Stimulated activated CD8-positive, alpha-beta memory T cell treated with anti-CD3 and anti-CD28 coated beads, Interleukin-2, amount 100 ng/mL, for 48 hours (primary cell): ENCODE measurements around the gene BORCS8.
"Not testable (repeated sequence)": the region's sequence is repeated elsewhere in the genome, so short reads cannot be mapped to it uniquely, and the experiment has no call there.

Experiments used
- DNase-seq, 2 donors: peaks; one replicate each; pipeline ENCODE4 v3.0.0-alpha.2; 2020; ENCODE audit warnings: low read depth in 2 of 2

BORCS8 gene

DNA sequence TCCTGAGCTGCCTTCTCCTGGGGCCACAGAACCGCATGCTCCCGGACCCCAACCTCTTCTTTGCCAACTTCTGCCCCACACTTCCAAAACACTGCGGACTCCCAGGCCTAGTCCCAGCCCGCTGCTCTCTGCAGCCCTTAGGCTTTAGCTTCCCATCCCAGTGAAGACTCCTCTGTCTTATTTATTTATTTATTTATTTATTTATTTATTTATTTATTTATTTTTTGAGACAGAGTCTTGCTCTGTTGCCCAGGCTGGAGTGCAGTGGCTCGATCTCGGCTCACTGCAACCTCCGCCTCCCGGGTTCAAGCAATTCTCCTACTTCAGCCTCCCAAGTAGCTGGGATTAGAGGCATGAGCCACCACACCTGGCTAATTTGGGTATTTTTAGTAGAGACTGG, 43.4 kb downstream of the BORCS8 start:
- DNase-seq = not testable (repeated sequence)

DNA sequence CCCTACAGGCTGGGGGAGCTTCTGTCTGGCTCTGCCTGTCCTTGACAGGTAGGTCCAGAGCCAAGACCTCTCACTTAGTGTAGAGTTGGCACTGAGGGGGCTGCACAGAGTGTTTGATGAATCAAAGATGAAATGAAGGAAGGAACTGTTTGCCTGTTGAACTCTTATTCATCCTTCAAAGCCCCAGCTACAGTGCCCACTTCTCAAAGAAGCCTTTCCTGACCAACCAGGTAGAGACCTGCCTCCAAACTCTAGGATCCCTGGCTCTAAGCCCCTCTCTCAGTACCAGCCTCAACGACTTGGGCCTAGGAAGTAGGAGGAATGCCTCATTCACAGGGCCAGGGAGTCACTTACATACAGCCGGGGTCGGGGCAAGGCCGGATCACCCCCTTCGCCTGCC, 44.6 kb downstream of the BORCS8 start:
- no peak for DNase-seq

DNA sequence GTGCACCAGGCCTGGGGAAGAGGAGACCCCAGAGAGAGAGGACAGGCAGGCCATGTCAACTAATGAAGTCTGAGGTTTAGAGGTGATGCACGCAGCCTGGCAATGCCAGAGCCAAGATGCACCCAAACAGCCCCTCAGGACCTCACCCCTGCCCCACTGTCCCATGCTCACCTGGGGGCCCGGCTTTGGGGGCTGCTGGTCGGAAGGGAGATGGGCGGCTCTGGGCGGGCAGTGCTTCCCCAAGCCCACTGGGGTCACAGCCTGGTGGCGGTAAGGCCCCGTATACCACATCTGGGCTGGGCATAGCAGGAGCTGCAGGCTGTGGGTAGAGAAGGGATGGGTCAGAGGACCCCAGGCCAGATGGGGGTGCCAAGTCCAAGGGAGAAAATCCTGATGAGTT, 45.1 kb downstream of the BORCS8 start:
- no peak for DNase-seq

DNA sequence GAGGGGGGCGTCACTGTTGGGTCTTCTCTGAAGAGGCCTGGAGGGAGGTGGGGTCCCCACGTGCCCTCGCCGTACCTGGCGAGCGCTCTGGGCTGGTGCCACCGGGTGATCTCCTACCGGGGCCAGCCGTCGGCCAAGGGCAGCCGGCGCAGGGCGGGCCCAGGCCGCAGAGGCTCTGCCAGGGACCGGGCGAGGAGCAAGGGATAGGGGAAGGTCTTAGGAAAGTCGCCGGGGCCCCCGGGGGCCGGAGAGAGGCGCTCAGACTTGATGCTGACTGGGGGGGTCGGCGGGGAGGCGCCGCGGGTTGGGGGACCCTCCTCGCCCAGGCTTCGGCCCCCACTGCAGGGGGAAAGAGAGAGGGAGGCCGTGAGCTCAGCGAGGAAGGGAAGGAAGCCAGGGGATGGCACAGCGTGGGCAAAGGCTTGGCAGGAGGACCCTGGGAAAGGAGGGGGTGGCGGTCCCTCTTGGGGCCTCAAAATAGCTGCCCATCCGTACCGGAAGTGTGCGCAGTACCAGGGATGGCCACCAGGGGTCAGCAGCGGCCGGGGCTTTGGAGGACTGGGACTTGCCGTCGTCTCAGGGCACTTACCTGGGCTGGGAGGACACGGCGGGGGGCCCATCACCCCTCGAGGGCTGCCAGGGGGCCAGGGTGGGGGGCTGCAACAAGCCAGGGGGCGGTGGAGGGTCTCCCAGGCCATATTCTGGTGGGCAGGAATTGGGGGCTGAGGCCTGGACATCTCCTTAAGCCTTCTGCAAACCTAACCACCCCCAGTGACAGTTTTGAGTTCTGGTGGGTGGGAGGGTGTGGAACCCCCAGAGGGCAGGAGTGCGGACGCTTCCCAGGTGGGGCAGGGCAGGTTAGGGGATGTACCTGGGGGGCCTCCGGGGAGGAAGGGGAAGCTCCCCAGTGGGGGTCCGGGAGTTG, 46.0 kb downstream of the BORCS8 start:
- peak; percentile 78 to 86 for DNase-seq

- no peak for DNase-seq
Observed at GRCh38 chr19:19145281-19145680, 46.7 kb downstream of the BORCS8 start.

DNA sequence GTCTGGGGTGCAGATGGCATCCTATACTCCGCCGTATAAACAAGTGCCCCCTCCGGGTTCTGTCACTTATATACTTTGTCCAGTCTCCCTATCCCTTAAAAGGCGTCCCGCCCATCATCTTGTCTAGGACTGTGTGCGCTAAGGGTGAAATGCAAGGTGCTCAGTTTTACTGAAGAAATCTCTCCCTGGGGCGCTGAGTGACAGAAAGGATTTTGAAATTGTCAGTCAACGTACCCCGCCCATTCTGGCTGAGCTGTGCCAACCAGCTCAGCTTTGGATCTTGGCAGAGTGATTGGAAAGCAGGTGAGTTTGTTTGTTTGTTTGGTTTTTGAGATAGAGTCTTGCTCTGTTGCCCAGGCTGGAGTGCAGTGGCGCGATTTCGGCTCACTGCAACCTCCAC, 49.6 kb downstream of the BORCS8 start:
- no peak for DNase-seq

- no peak for DNase-seq
Observed at GRCh38 chr19:19140476-19140875, 51.5 kb downstream of the BORCS8 start.

DNA sequence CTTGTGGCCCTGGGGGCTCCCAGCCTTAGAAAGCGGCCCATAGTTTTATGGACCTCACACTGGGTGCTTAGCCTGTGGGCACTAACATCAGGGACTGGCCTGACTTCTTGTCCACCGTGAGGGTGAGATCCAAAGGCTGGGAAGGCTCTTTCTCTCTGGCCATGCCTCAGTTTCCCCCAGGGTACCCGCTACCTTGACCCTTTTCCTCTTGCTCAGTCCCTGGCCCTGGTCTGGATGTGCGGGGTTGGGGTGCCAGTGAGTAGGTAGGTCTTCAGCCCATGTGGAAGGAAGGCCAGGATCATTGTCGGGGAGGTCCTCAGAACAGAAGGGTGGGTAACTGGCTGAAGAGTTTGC, 52.1 kb downstream of the BORCS8 start:
- DNase-seq = no peak

DNA sequence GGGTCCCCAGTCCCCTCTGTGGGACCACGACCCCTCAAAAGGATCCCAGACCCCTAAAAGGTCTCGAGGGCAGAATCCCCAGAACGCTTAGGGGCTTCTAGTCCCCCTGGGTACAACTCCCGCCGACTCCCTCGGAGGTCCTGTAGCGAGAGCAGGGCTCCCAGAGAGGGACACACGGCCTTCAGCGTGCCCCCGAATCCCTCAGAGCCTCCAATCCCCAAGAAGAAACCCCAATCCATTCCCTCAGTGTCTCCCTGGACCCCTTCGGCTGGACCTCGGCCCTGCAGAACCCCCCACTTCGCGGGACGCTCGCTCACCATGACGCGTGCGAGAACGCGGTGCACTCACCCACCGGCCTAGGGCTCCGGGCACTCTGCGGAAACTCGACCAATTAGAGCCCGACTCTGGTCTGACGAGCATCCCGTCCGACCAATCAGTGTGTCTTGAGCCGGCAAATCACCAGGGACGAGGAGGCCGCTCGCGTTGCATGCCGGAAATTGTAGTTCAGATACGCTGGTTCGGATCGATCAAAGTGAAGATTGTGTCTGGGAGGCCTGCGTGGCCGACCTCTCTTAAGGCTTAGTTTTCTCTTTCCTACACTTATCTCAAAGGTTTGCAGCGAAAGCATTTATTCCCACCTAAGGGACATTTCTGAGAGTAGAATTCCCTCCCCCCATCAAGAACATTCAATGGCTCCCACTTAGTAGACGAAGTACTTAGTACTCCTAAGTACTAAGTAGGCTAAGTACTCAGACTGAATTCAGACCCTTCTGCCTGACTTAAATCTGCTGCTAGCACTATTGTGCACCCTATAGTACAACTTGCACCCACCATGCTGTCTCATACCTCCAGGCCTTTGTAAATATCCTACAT, 53.6 kb downstream of the BORCS8 start, which contains the start of gene TMEM161A:
Gene TMEM161A (minus strand): TSS at position 370 of the 873 bp plus-strand sequence. CDS start 50 bp downstream, at position 320.
- DNase-seq = peak; percentile 90 to 93

GRCh38 chr19:19137556-19138108, 54.3 kb downstream of the BORCS8 start:
- no peak for DNase-seq

DNA sequence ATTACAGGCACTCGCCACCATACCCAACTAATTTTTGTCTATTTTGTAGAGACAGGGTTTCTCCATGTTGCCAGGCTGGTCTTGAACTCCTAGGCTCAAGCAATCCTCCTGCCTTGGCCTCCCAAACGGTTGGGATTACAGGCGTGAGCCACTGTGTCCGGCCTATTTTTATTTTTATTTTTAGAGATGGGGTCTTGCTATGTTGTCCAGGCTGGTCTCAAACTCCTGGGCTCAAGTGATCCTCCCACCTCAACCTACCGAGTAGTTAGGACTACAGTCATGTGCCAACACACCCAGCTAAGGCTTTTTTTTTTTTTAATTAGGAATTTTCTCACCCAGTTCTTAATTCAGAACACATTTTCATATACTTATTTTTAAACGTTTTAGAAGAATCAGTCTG, 56.2 kb downstream of the BORCS8 start:
- not testable (repeated sequence) for DNase-seq

DNA sequence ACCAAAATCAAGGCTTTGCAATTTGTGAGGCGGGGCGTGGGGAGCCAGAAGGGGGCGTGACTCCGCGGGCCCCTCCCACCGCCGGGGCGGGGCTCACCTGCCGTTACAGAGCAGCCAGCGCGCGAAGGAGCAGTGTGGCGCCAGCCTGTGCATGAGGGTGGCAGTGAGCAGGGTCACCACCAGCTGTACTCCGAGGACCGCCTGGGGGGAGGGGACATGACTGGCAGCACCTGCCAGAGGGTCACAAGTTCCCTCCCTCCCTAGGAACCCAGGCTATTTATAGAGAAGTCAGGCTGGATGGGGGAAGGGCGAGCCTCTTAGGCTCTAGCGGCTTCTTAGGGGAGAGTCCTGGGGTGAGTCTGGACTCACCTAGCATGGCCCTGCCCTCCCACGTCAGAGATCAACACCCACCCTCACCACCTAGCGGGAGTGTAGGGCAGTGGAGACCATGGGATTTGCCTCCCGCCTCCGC, 57.2 kb downstream of the BORCS8 start:
- DNase-seq = no peak

- DNase-seq = no peak
Observed at GRCh38 chr19:19133985-19134384, 58.0 kb downstream of the BORCS8 start.

DNA sequence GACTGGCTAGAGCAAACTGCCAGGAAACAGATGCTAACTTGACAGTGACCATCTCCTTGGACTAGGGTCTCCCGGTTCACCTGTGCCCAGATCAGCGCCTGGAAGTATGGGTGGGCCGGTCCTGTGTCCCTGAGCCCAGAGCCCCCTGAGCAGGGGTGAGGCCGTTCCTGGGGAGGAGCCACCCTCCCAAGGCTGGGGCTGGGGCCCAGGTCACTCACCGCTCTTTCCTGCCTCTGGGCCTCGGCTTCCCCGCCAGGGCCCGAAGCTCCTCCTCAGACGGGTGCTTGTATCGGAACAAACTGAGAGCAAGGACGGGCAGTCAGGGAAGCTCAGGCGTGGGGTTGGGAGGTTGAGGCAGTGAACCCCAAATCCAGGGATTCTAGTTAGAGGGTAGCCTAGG, 59.0 kb downstream of the BORCS8 start:
- no peak for DNase-seq

GRCh38 chr19:19131989-19132388, 60.0 kb downstream of the BORCS8 start:
- DNase-seq = no peak
